GM21390 (cell line): Measurements from ENCODE around the gene GGACT.

Experiments used
- ATAC-seq: cut with Tn5 transposase; IDR thresholded peaks from one replicate; pipeline ENCODE4 v1.9.1; 2021; ENCODE audit not compliant: unreplicated experiment

Gene GGACT

DNA sequence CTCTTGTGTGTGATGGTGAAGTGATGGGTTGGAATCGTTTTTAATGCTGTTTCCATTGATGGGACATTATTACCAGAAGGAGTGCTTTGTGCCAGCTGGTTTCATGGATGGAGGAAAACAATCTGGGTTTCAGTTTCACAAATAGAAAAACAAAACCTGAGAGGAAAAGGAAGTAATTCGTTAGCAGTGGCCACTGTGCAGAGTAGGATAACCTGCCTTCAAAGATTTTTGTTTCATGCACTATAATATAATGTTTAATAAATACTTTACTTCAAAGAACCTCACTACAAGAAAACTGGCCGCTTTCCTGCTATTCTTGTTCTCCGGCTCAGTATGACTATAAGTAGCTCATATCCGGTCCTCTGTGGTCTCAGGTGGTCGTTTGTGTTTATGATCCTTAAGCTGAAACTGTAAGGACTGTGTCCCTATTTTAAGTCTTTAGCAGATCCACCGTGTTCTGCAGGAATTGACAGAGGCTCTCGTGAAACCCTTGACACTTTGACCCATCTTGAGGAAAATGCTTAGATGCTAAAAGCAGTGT is 104.7 kb downstream of the GGACT start:
- ATAC-seq: no peak

- no peak for ATAC-seq
Observed at GRCh38 chr13:100483139-100483538, 105.5 kb downstream of the GGACT start.

- no peak for ATAC-seq
Observed at GRCh38 chr13:100480676-100481075, 107.9 kb downstream of the GGACT start.
